Fibroblast of peridontal ligament (primary cell): ENCODE measurements around the gene TRIM71.
"Not testable (repeated sequence)": the region's sequence is repeated elsewhere in the genome, so short reads cannot be mapped to it uniquely, and the experiment has no call there.

Experiments
- DNase-seq: peaks from one replicate; pipeline ENCODE4 v3.0.0-alpha.2; 2010; ENCODE audit errors: extremely low read depth

Gene TRIM71

DNA sequence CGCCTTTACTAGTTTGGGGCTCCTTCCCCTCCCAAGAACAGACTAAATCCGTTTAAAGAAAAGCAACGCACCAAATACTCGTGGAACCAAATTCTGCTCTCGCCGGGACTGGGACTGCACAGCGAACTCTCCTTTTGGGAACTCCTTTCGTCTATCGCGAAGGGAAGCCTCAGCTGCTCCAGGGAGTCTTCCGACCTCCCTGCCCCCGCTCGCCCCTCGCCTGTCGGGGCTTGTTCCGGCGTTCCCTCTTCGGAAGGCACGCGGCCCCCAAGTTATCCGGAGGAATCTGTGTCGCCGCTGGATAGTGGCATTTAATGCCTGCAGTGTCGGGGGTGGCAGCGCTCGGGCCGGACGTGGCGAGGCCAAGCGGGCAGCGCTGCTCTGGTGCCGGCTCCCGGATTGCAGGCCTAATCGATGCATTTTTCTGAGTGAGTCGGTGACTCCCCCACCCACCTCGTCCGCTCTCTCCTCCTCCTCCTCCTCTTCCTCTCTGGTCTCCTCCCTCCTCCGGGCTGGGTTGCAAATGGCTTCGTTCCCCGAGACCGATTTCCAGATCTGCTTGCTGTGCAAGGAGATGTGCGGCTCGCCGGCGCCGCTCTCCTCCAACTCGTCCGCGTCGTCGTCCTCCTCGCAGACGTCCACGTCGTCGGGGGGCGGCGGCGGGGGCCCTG is at the start of gene TRIM71:
Gene TRIM71 (plus strand): TSS at position 440 of the 671 bp plus-strand sequence. CDS start 84 bp downstream, at position 524.
- no peak for DNase-seq

DNA sequence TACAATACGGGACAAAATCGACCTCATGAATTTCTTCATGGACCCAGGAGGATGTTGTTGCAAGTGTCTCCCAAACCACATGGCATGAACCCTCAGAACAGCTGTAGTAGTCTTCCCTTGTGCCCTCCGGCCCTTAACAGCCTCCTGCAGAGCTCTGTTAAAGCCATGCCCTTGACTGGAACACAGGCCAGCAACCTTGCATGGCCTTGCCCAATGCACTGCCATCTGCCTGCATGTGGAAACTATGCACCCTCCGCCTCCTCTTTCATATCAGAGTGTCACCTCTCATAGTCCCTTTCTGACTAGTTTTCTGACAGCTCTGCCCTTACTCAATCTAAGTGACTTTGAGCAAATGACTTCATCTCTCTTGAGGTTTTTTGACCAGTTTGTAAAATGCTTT is 39.4 kb upstream of the TRIM71 start:
- no peak for DNase-seq

DNA sequence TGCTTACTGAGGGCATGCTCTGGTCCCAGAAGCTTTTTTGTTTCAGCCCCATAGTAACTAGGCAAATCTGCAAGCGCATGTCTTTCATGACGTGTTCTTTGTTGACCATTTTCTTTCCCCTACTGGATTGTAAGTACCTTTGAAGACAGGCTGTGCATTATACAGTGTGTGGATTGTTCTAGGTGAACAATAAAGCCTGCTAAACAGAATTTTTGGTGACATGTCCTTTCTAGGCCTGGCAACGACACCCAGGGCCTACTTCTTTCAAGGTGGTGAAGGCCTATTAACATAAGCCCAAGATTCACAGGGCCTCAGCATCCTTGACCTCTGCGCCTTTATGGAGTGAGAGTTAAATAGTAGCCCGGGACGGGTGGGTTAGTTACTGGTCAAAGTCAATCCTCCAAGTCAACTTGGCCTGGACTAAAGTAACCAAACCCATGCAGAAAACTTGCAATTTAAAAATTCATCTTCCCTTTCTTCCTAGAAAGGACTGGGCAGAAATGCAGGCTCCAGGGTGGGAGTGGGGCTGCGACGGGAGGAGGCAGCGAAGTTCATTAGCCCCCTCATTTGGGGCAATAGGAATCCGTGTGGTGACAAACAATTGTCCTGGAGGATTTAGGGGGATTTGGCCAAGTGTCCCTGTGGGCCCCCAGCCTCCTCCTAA is 37.6 kb upstream of the TRIM71 start:
- DNase-seq, result no peak

DNA sequence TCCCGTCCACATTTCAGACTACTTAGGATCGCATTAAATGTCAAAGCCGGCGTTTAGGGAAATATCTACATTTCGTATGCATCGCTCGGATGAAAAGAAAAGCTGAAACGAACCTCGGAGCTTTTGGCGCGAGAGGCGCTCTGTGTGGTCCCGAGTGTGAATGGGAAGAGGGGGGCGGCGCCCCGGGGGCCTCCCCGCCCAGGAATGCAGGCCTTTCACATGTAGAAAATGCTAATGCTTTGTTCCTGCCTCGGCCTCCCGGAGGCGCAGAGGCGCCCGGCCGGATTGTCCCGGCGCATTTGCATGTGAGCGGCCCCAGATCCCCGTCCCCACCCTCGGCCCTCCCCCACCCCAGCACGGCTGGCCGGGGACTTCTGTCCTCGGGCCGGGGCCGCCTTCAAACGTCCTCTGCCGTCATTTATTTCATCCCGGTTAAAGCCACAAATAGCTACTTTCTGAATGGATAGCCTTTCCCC is 37.0 kb upstream of the TRIM71 start:
- peak; percentile 18 for DNase-seq

DNA sequence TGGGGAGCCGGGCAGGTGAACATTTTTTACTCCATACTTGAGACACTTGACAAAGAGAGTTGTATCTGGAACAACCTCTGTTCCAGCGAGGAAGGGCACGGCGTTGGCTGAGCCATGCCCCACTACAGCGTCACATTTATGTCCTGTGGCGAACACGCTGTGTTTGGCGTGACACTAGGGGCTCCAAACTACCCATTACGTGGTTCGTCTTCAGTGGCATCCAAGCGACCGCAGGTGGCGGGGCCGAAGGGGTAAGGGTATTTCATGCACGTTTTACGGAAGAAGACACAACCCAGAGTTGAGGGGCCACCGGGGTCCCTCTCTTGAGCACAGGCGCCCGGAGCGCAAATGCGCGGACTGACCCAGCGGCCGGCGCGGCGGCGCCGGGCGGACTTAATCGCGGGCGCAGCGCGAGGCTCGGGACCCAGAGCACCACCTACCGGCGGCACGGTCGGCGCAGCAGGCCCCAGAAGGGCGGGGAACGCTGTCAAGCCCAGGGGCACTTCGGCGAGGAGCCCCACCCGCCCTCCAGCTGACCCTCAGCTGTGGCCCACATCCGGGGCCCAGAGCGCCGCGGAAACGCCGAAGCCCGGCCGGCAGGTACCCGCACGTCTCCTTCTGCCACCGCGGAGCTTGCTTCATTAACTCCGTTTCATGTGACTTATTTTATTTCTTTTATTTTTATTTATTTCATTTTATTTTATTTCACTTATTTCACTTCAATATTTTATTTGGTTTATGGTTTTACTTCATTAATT is 36.4 kb upstream of the TRIM71 start:
- DNase-seq, result peak; percentile 65

DNA sequence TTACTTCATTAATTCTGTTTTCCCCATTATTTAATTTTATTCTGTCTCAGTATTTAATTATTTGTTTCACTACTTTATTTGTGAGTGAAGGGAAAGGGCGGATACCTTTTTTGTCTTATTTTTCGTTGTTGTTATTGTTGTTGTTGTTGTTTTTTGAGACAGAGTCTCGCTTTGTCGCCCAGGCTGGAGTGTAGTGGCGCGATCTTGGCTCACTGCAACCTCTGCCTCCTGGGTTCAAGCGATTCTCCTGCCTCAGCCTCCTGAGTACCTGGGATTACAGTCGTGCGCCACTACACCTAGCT is 35.9 kb upstream of the TRIM71 start:
- not testable (repeated sequence) for DNase-seq

DNA sequence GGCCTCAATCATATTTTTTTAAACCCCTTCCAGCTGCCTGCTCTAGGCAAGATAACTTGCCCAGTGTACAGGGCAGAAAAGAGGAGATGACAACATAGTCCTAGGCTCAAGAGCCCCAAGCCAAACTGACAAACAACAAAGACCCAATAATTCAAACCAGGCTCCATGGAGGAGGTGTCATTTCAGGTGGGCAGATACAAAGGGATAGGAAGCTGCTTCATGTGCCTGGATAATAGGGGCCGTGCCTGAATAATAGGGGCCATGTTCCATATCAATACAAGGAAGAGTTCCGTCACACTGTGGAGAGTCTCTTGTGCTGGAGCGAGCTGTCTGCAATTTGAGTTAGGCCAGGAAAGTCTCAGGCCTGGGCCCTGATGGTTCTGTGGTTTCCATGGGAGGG is 35.4 kb upstream of the TRIM71 start:
- no peak for DNase-seq

DNA sequence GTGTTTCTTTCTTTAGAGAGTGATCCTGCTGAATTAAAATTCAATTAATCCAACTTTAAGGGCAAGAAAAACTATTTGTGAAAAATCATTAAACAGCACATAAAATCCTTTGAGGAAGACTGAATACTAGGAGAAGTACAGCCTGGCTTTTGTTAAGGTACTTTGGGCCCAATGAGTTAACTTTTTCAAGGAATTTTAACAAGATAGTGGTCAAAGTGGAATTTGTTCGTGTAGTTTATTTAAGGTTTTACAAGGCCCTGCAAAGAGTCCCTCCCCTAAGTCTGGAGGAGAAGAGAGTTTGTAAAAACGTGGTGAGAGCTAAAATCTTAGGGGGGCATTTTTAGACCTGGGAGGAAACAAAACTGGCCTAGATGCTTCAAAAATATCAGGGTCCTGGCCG is 26.0 kb upstream of the TRIM71 start:
- no peak for DNase-seq

DNA sequence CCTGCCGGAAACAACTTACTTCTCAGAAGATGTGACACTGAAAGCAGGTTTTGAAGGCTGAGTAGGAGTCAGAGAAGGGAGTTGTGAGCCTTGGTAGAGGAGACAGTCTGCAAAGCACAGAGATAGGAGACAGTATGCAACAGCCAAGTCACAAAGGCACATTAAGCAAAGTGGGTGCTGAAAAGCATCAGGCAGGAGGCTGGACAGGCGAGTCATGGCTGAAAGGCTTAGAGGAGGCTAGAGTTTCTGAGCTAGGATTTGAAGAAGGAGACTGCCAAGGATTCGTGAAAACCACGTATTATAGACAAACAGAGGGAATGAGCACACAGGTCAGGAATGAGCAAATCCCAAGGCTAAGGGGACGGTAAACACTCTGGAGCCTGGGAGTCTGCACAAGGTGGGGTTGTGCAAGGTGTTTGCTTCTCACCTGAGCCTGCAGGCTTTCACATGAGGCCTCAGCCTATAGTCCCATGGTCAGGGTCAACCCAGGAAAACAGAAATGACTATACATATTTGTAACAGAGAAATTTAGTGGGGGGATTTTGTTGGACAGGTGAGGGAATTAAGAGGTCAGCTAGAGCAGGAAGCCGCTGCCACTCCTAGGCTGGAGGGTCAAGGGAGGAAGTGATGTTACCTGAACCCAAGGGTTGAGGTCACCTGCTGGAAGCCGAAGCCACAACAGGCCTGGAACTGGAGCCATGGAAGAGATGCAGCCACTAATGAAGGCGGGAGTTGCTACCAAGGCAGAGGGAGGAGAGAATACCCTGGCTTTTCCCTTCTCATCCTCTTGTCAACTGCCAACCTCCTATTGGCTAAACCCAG is 23.1 kb upstream of the TRIM71 start:
- DNase-seq, result no peak

DNA sequence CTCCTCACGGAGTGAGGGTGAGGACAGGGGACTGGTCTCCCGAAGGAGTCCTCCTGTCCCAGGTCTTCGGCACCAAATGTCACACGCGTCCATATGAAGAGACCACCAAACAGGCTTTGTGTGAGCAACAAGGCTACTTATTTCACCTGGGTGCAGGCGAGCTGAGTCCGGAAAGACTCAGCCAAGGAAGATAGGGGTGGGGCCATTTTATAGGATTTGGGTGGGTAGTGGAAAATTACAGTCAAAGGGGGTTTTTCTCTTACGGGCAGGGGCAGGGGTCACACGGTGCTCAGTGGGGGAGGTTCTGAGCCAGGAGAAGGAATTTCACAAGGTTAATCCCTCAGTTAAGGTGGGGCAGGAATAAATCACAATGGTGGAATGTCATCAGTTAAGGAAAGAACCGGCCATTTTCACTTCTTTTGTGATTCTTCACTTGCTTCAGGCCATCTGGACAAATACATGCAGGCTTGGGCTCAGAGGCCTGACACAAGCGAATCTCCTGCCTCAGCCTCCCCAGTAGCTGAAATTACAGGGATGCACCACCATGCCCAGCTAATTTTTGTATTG is 21.3 kb upstream of the TRIM71 start:
- not testable (repeated sequence) for DNase-seq

DNA sequence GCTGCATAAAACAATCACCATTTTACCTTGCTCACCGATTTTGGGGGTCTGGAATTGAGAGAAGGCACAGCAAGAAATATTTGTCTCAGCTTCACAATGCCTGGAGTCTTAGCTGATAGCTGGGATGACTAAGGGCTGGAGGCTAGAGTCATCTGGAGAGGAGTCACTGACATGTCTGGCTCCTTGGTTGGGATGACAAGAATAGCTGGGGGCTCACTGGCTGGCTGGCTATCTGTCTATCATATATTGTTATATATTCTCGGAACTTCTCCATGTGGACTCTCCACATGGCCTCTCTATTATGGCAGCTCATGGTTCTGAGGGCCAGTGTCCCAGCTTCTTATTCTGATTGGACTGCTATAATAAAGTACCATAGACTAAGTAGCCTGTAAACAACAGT is 20.0 kb upstream of the TRIM71 start:
- DNase-seq, result no peak

DNA sequence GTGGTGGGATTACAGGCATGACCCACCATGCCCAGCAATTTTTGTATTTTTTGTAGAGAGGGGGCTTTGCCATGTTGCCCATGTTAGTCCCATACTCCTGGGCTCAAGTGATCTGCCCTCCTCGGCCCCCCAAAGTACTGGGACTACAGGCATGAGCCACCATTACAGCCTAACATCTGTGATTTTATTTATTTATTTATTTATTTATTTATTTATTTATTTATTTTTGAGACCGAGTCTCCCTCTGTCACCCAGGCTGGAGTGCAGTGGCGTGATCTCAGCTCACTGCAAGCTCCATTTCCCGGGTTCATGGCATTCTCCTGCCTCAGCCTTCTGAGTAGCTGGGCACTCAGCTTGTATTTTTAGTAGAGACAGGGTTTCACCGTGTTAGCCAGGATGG is 16.4 kb upstream of the TRIM71 start:
- DNase-seq, result not testable (repeated sequence)

DNA sequence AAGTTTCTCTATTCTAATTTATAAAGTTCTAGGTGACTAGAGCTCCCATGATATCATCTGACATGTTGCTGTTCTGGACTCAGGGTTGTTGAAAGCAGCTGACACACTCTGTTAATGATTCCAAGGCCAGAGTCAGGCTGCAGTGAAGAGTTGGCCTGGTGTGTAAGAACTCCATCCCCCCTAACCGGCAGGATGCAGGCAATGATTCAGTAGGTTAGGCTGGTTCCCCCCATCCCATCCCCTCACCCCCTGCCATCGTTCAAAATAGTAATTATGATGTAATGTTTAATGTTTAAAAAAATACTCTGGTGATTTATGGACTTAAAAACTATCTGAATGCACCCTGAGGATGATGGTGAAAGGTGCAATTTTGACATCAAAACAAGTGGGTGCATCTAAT is 4.6 kb upstream of the TRIM71 start:
- DNase-seq, result no peak

DNA sequence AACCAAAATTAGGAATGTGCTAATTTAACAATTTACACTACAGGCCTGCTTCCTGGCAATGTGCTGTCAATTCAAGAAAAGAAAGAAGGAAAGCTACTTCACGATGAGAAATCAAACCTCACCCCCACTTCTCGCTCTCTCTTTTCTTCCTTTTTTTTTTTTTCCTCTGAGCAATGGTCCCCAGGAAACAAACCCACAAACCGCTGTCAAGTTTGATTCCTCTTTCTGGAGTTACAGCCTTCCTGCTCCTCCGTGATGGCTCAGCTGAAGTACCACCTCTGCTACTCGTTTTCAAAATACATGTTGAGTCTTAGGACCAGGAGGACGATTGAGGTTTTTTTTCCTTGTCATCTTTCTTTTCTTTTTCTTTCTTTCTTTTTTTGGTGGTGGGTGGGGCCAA is 3.4 kb upstream of the TRIM71 start:
- DNase-seq, result no peak

DNA sequence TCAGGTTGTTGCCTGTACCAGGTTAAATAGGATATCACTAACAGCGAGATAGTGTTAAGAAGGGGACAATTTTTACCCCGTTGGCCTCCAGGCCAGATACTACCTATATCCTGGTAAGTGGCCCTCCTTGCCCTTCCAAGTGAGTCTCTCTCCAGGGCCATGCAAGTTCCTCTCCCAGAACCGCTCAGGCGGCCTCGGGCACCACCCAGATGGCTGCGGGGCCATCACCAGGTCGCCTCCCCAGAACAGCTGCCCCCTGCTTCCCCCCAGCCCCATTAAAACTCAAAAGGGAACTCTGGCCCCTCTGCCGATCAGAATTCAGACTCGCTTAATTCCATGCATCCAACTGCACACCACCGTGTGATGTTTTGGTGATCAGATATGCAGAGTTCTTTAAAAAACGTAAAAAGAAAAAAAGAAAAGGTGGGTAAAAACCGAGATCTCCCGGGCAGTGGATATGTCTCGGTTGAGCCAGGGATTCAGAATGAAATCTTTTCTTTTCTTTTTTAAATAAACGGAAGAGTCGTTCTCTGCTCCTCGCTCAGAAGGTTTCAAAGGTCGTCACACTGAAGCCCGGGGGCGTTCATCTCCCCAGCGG is 1.9 kb upstream of the TRIM71 start:
- no peak for DNase-seq

DNA sequence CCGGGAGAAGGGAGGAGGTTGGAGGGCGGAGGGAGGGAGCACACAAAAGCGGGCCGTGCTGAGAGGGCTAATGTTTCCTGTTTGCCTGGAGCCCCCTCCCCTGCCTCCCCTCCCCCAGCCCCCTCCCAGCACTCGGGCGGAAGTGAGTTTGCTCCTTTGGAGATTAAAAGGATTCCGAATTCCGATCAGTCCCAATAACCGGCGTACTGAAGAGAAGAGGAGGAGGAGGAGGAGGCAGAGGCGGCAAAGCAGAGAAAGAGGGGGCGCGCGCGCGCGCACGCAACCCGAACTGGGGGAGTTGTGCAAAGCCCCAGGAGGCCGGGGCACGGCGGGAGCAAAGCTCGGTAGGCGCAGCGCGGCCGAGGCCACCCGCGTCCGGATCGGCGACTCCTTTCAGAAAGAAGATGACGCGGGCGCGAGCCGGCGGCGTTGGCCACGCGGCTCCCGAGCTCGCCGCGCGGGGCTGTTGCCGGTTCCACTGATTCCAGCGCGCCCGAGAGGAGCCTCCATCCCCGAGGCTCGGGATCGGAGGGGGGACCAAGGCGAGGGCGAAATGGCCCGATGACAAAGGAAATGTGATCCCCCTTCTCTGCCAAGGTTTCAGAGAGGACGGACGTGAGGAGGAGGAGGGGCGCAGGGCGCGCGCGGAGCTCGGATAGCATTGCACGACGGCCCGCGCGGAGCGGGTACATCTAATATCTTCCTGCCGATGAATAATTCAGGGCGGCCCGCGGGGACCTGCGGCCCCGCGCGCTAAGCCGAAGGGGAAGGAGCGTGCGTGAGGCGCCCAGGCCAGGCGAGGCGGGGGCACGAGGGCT is 1.1 kb upstream of the TRIM71 start:
- peak; percentile 8 for DNase-seq

DNA sequence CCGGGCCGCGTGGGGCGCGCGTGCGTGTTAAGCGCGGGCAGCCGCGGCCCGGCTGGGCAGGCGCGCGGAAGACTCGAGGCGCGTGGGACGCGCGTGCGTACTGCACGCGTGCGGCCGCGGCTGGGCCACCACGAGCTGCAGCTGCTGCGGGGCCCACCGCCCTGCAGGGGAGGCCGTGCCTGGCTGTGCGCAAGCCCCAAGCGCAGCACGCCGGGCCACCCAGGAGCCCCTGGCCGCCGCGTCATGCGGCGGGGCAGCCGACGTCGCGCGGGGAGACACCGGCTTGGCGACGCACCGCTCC is 590 bp upstream of the TRIM71 start:
- DNase-seq, result no peak

DNA sequence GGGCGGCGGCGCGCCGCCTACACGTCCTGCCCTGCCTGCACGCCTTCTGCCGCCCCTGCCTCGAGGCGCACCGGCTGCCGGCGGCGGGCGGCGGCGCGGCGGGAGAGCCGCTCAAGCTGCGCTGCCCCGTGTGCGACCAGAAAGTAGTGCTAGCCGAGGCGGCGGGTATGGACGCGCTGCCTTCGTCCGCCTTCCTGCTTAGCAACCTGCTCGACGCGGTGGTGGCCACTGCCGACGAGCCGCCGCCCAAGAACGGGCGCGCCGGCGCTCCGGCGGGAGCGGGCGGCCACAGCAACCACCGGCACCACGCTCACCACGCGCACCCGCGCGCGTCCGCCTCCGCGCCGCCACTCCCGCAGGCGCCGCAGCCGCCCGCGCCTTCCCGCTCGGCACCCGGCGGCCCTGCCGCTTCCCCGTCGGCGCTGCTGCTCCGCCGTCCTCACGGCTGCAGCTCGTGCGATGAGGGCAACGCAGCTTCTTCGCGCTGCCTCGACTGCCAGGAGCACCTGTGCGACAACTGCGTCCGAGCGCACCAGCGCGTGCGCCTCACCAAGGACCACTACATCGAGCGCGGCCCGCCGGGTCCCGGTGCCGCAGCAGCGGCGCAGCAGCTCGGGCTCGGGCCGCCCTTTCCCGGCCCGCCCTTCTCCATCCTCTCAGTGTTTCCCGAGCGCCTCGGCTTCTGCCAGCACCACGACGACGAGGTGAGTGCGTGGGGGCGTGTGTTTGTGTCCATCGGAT is 602 bp downstream of the TRIM71 start:
- no peak for DNase-seq

DNA sequence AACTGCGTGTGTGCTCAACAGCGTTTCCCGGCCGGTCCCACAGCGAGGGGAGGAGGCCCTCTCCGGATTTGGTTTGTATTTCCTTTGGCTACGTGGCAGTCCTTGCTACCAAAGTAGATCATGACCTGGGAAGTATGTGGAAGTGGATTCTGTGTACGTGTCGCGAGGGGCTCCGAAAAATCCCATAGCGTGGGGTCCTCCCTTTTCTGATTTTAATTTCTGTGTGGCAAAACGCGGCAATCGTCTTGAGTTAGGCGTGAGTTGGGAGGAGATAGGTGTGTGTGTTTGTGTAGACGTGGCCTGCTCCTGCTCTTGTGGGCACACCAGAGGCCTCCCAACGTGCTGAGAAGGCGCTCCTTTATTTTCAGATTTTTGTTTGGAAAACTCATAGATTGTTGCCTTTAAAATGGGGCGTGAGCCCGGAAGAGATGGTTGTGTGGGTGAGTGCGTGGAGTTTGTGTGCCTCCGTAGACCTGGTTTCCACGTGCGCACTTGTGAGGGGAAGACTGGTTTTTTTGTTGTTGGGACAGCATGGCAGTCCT is 1.2 kb downstream of the TRIM71 start:
- DNase-seq, result no peak
